ENCODE data around the gene CLEC10A.

- TF ChIP-seq CTCF (tag by site-specific recombination; IDR thresholded peaks at IDR 0.05) = no peak
- no peak for TF ChIP-seq ZNF24 (tag by site-specific recombination; IDR thresholded peaks at IDR 0.05)
- TF ChIP-seq KLF9 (tag by site-specific recombination; IDR thresholded peaks at IDR 0.05; ENCODE audit: low read depth) = no peak
- no peak for TF ChIP-seq ZFP37 (tag by site-specific recombination; IDR thresholded peaks at IDR 0.05)
- no peak for TF ChIP-seq HOXA7 (CRISPR knock-in tag; IDR thresholded peaks at IDR 0.05; ENCODE audit: borderline replicate concordance)
- no peak for TF ChIP-seq ZNF280D (tag by site-specific recombination; IDR thresholded peaks at IDR 0.05)
- no peak for TF ChIP-seq INSM2 (tag by site-specific recombination; IDR thresholded peaks at IDR 0.05)
- TF ChIP-seq TCF7L2 (IDR thresholded peaks at IDR 0.05; ENCODE audit: borderline replicate concordance, low read depth, low read length) = no peak
- no peak for TF ChIP-seq ZNF112 (tag by site-specific recombination; IDR thresholded peaks at IDR 0.05)
- TF ChIP-seq ZNF292 (tag by site-specific recombination; IDR thresholded peaks at IDR 0.05; ENCODE audit: borderline replicate concordance, low read depth) = no peak
- TF ChIP-seq YY1 (tag by site-specific recombination; IDR thresholded peaks at IDR 0.05) = no peak
- no peak for TF ChIP-seq ZNF776 (tag by site-specific recombination; IDR thresholded peaks at IDR 0.05; ENCODE audit: borderline replicate concordance)
Observed at GRCh38 chr17:7098802-7099459, 18.9 kb upstream of the CLEC10A start.

Data from HEK293 (cell line).